ENCODE data around the gene TEC.
A peak's percentile ranks its signal among the peaks of the same experiment; 100 is the strongest.

The TEC gene

GRCh38 chr4:48163746-48164145 lies 105.9 kb downstream of the TEC start:
- DNase-seq (ENCODE audit: low read depth in 2 of 2), result no peak

- no peak for DNase-seq (ENCODE audit: low read depth in 2 of 2)
Measured at GRCh38 chr4:48162162-48162561, 107.5 kb downstream of the TEC start.

GRCh38 chr4:48157271-48157670 lies 112.4 kb downstream of the TEC start:
- DNase-seq (ENCODE audit: low read depth in 2 of 2), result no peak

- DNase-seq (ENCODE audit: low read depth in 2 of 2), result no peak
Measured at GRCh38 chr4:48156423-48156822, 113.2 kb downstream of the TEC start.

GRCh38 chr4:48153791-48154550 lies 115.7 kb downstream of the TEC start:
- DNase-seq (ENCODE audit: low read depth in 2 of 2), result no peak

- no peak for DNase-seq (ENCODE audit: low read depth in 2 of 2)
Measured at GRCh38 chr4:48152259-48152658, 117.4 kb downstream of the TEC start.

- no peak for DNase-seq (ENCODE audit: low read depth in 2 of 2)
Measured at GRCh38 chr4:48149827-48150370, 119.7 kb downstream of the TEC start.

GRCh38 chr4:48147621-48148020 lies 122.0 kb downstream of the TEC start:
- no peak for DNase-seq (ENCODE audit: low read depth in 2 of 2)

- no peak for DNase-seq (ENCODE audit: low read depth in 2 of 2)
Measured at GRCh38 chr4:48141048-48141447, 128.6 kb downstream of the TEC start.

- no peak for DNase-seq (ENCODE audit: low read depth in 2 of 2)
Measured at GRCh38 chr4:48139691-48140090, 129.9 kb downstream of the TEC start.

- DNase-seq (ENCODE audit: low read depth in 2 of 2), result no peak
Measured at GRCh38 chr4:48138936-48139335, 130.7 kb downstream of the TEC start.

GRCh38 chr4:48138511-48138910 lies 131.1 kb downstream of the TEC start:
- DNase-seq (ENCODE audit: low read depth in 2 of 2), result no peak

GRCh38 chr4:48137846-48138245 lies 131.8 kb downstream of the TEC start:
- no peak for DNase-seq (ENCODE audit: low read depth in 2 of 2)

- no peak for DNase-seq (ENCODE audit: low read depth in 2 of 2)
Measured at GRCh38 chr4:48134081-48134480, 135.6 kb downstream of the TEC start, which contains the start of gene TXK. TSS of gene TXK (minus strand) at chr4:48134250. CDS start at chr4:48134170, 80 bp downstream.

GRCh38 chr4:48133669-48134068 lies 136.0 kb downstream of the TEC start:
- no peak for DNase-seq (ENCODE audit: low read depth in 2 of 2)

GRCh38 chr4:48131736-48132135 lies 137.9 kb downstream of the TEC start:
- no peak for DNase-seq (ENCODE audit: low read depth in 2 of 2)

- DNase-seq (ENCODE audit: low read depth in 2 of 2), result no peak
Measured at GRCh38 chr4:48130100-48130499, 139.5 kb downstream of the TEC start.

- DNase-seq (ENCODE audit: low read depth in 2 of 2), result peak; percentile 30 to 47
Measured at GRCh38 chr4:48129307-48130014, 140.2 kb downstream of the TEC start.

GRCh38 chr4:48127682-48128404 lies 141.8 kb downstream of the TEC start:
- peak; percentile 74 to 78 for DNase-seq (ENCODE audit: low read depth in 2 of 2)

GRCh38 chr4:48127231-48127630 lies 142.4 kb downstream of the TEC start:
- DNase-seq (ENCODE audit: low read depth in 2 of 2), result no peak

- DNase-seq (ENCODE audit: low read depth in 2 of 2), result no peak
Measured at GRCh38 chr4:48126621-48127020, 143.0 kb downstream of the TEC start.

GRCh38 chr4:48124870-48125269 lies 144.8 kb downstream of the TEC start:
- DNase-seq (ENCODE audit: low read depth in 2 of 2), result no peak

Measured in stimulated activated CD8-positive, alpha-beta memory T cell treated with anti-CD3 and anti-CD28 coated beads, Interleukin-15, amount 100 ng/mL, for 48 hours (primary cell).